GM21423 (cell line): Measurements from ENCODE around the gene DAP.

ENCODE experiments used
- ATAC-seq: cut with Tn5 transposase; IDR thresholded peaks from one replicate; pipeline ENCODE4 v1.9.1; 2021; ENCODE audit warnings: mild to moderate bottlenecking, moderate library complexity; ENCODE audit not compliant: unreplicated experiment

DAP gene

DNA sequence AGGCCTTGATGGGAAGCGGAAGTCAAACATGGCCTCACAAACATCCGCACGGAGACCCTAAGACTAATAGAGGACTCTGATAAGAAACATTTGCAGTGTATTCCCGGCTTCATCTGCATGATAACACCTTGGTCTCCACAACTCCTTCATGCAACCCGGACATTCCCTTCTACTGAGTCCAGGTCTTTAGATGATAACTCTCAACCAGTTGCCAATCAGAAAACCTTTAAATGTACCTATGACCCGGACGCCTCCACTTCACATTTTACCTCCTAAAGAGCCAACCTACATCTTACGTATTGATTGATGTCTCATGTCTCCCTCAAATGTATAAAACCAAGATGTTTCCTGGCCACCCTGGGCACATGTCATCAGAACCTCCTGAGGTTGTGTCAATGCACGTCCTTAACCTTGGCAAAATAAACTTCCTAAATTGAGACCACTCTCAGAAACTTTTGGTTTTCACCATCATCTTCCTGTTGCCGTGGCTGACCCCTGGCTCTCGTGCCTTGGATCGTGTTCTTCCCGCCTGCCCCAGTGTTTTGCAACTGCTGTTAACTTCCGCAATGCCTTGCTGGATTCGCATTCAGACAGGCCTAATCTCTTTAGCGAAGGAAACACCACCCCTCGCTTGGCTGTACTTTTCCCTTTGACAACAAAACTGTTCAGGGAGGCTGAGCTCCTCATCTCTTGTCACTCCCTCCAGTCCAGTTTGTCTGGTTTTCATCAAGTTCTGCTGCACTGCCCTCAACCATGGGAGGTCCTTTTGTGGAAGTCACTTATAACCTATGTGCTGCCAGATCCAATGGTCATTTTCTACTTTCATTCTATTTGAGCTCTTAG is 1.1 kb upstream of the DAP start:
- no peak for ATAC-seq

DNA sequence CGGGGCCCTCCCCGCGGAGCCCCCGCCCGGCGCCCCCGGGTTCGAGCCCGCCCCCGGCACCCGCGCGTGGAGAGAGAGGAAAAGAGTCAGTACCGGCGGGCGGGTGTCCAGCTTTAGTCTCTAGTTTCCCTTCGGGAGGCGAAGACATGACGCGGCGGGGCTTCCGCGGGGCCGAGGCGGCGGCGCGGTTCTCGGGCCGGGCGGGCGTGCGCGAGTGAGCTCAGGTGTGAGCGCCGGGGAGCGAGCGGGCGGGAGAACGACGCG is 181 bp downstream of the DAP start:
- ATAC-seq, result no peak

DNA sequence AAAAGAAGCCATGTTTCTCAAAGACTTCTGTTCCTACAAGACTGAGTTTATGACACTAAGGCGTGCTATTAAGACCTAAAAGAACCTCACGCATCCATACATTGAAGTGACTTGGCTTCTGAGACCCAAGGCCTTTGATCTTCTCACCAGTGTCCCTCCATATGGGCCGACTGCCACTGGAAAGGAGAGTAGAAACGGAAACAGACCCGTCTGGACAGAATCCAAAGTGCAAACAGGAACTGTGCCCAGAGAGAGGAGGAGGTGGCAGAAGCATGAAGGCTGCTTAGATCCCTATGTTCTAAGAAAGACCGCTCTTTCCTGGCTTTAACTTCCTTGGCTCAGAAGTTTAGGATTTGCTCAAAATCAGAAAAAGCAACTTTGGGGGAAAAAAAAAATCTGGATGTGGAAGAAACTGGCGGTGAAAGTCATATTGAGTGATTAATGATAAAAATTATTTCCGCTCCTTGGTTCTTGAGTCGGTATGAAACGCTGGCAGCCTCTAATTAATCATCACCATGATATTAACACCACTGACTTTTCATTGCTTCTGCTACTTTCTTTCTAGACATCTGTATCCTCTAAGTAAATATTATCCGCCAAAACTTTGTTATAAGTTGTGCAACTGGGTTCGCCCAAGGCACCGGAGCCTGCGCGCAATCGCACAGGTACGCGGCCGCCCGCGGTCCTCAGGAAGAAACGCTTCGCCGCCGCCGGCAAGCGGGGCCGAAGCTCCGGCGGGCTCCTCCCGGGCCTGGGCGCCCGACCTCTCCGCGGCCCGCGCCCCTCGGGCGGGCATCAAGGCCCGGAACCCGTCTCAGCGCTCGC is 726 bp downstream of the DAP start:
- peak; percentile 25 for ATAC-seq

DNA sequence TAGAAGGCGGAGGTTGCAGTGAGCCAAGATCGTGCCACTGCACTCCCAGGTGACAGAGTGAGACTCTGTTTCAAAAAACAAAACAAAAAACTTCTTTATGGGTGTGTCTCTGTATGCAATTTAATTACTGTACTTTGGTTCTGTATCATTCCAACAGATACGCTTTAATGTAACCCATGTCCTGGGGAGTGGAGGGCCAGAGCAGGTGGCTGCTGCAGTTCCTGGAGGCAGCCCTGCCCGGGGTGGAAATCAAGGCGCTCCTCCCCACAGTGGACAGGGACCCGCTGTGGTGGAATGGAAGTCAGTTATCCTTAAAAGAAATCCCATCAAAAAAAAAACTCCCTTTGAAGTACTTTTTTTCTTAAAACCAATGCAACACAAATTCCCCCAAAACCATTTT is 1.9 kb downstream of the DAP start:
- no peak for ATAC-seq

DNA sequence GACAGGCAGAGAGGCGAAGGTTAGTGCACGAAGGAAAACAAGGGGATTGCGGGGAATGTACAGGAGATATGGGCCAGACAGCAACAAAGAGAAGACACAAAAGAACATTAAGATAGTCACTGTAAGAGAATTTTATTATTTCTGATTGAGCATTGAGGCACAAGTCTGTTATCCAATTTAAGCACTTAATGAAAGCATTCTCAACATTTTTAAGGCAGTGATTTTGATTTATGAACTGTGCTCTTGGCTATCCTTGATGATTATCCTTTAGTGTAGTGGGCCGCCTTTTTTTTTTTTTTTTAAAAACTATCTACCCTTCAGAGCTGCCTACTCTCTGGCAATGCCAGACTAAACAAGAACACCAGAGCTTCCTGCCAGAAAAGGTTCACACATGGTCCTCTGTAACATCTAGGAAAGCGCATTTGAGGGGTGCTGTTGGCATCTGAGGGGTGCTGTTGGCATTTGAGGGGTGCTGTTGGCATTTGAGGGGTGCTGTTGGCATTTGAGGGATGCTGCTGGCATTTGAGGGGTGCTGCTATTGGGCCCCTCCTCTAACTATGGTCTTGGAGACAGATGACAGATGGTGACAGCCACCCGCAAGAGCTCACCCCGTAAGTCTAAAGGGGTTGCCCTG is 3.0 kb downstream of the DAP start:
- ATAC-seq, result no peak

DNA sequence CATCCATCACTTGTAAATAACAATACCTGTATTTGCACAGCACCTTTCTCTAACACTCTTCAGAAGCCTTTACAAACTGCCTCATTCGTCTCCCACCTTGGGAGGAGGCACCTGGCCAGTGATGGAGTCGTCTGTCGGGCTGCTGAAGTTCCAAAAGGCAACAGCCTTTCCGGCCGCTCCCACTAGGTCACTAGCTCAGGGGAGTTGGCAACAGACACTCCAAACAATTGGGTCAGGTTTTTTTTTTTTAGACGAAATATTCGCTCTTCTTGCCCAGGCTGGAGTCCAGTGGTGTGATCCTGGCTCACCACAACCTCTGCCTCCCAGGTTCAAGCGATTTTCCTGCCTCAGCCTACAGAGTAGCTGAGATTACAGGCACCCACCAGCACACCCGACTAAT is 4.0 kb downstream of the DAP start:
- no peak for ATAC-seq

DNA sequence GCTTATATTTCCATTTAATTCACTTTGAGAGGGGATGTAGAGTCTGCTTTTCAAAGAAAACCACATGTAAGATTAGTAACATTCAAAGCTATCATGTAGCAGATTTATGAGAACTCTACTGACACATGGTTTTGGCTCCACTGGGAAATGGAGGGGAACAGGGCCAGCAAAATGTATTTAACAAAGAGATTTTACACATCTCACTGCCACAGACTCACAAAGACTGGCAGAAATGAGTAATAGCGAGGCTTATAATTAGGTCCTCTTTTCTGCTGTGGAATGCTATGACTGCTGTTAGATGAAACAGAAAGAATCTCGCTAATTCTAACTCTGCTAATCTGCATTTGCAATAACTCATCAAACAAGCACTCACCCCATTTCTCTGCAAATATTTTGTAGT is 4.5 kb downstream of the DAP start:
- peak; percentile 22 for ATAC-seq

DNA sequence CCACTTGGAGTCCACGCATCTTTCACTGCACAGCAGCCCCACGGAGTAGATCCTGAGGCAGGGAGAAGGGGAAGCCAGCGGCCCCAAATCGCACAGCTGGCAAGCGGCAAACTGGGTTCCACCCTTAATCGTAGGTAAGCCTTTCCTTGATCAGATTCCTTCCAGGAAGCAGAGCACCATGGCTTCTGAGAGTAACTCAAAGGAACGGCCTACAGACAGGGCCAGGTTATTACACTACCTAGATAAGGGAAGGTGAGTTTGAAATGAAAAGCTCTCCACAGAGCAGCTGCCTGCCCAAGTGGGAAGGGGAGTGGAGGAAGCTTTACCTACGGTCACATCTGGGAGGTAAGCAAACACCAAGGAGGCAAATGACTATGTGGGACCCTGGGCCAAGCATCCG is 7.9 kb downstream of the DAP start:
- ATAC-seq, result no peak

DNA sequence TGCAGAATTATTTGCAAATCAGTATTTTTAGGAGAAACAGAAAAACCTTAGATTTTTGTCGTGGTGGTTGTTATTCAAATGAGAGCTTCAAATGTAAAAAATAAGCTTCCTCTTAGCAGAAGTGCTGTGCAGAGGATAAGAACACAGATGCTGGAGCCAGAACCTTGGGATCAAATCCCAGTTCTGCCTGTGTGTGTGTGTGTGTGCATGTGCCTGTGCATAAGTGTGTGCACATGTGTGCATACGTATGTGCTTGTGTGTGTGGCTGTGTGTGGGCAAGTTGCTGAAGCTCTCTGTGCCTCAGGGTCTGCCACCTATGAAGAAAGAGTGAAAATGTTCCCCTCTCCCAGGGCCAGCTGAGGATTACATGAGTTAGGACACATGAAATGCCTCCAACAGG is 8.6 kb downstream of the DAP start:
- no peak for ATAC-seq

DNA sequence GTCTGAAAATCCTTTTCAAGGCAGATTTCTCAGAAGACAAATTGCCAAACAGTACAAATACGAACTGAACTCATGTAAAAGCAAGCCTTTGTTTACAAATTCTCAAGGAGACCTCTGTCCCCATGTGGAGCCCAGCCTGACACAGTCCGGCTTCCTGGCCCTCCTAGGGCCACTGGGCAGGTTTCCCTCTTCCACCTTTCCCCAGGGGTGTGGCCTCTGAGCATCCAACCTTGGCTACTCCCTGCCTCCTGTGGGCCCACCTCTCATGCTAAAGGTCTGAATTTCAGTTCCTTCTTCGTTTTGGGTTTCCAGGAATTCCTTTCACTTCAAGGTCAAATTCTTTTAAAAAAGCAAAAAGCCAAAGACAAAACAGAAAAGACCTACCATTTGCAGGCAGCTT is 10.1 kb downstream of the DAP start:
- no peak for ATAC-seq

DNA sequence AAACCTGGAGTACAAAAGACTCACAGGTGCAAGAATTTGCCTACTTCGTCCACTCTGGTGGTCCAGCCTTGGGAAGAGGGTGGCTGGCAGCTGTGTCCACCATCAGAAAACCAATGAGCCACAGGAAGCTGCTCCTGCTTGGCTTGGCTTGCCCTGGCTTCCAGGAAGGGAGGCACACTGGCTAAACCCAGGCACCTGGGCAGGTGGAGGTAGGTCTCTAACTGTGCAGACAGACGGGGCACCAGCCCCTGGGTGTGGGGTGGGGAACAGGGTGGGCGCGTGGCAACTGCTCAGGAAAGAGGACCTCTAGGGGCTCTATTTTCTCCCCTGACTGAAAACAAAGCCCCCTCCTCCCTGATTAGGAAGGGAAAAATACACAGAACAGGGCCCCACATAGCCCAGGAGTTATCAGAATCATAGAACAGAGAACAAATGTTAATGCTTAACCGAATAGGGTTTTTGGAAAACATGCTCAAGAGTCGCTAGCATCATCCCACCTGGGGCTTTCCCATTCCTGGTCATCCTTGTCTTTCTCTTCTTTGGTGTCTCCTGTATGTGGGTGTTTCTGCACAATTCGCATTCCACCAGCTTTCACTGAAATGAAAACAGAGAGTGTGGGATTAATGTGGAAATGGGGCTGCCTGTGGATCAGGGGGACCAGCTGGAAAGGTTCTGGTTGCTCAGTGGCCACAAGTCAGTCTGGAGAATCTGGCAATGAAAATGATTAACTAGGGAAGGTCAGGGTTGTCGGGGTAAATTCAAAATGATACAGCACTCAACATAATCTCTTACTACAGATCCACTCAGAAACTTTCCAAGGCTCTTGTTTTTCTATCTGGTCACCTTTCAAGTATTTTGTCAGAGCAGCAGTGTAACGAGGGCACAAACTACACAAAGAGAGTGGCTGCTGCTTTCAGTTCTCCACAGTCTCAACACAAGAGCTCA is 13.1 kb downstream of the DAP start:
- ATAC-seq, result peak; percentile 62

DNA sequence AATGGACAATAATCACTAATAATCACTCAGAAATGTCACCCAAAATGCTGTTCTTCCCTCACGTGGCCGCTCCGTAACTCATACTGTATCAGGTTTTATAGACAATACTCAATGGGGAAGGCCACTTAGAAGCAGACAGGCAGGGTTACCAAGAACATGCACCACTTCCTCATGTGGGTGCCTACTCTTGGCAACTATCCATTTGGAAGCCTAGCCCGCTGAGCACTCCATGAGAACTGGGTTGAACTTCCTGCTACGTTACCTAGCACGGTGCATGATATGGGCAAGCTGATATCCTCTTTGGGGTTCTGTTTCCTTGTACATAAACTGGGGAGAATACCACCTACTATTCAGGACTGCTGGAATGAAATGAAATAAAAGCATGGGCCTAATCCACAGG is 14.3 kb downstream of the DAP start:
- no peak for ATAC-seq

DNA sequence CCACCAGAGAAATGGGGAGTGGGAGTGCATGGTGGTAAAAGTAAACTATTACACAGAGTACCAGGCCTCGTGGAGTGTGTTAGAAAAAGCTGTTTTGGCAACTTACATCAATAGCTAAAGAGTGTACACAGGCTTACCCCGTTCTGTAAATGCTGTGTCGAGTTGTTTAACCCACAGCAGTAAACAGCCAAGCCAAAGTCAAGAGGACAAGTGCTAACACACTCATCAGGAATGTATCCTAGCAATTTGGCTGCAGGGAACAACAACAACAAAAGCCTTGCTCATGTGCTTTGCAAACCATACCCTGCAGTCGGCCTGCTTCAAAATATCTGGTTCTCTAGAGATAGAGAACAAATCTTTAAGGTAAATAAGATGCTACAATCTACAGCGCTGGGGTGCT is 15.9 kb downstream of the DAP start:
- no peak for ATAC-seq

DNA sequence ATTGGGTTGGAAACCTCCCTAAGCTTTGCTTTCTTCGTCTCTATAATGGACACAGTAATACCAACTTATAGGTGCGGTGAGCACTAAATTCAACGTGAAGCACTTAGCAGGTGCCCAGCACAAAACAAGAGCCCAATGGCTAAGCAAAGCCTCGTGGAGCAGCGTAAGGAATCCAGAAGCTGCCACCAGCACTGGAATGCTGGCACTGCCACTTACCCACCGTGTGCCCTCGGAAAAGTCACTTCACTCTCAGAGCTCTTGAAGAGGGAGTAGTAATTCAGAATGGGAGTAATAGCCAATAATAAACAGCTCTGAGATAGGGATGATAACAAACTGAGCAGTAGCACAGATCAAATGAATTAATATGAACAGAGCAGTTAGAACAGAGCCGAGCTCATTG is 16.4 kb downstream of the DAP start:
- no peak for ATAC-seq

DNA sequence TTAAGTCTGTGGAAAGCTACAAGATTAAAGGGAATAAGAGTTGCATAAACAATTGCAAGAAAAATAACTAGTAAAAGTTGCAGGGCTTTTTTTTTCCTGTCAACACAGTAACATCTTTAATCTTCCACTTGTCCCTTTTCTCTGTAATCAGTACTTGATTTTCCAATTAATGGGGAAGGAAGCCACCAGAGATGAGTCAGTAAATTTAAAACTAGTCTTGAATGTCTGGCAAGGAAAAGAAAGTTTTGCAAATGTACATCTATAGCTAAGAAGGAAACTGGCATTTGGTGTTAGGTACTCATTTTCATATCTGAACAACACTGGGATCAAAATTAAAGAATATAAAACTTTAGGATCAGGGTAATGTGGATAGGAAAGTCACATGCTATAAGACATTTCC is 17.1 kb downstream of the DAP start:
- no peak for ATAC-seq

DNA sequence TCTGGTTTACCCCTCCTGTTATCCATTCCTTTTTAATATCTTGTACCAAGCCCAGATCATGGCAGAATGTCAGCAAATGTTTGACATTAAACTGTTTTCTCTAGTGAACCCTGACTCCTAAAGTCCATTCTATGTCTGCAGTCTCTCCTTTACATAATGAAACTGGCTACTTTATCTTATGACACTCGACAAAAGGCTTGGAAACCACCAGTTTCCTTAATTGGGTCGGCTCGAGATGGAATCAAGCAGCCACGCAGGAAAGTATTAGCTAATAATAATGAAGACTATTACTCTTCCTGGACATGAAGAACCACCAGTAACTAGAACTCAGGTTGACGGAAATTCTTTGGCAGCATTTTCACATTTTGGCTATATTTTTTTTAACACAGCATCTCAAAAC is 17.5 kb downstream of the DAP start:
- ATAC-seq, result no peak

DNA sequence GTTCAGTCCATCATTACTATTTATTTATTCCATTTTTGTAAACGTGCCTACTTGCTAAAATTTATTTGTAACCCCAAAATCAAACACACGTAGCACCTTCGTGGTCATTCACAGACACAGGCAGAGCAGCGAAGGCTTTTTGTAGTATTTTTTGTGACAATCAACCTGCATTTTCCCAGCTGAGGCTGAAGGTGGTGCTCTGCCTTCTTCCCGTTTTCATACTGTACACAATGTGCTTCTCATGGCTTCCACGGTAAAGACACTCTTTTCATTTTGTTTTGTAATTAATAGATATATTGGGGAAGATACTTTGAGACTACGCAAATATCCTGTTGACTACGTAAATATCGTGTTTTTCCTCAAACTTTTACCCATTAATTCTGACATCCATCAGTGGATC is 19.4 kb downstream of the DAP start:
- ATAC-seq, result no peak

DNA sequence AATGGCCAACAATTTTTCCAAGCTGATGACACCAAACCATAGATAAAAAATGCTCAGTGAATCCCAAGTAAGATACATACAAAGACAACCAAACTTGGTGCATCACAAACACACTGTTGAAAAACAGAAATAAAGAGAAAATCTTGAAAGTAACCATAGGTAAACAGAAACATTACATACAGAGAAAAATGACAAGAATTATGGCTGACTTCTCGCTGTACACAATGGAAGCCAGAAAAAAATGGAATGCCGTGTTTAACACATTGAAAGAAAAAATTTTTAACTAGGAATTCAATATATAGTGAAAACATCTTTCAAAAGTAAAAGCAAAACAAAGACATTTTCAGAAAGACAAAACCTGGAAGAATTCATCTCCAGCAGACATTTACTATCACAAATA is 20.6 kb downstream of the DAP start:
- no peak for ATAC-seq

DNA sequence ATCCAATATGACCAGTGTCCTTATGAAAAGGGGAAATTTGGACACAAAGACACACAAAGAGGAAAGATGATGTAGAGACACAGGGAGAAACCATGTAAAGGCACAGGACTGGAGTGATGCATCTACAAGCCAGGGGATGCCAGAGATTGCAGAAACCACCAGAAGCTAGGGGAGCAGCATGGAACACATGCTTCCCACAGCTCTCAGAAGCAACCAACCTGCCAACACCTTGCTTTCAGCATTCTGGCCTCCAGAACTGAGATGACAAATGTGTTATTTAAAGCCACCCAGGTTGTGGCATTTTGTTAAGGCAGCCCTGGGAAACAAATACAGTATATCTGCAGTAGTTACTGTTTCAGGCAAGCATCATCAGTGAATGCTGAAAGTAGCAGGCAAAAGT is 23.2 kb downstream of the DAP start:
- ATAC-seq, result no peak

DNA sequence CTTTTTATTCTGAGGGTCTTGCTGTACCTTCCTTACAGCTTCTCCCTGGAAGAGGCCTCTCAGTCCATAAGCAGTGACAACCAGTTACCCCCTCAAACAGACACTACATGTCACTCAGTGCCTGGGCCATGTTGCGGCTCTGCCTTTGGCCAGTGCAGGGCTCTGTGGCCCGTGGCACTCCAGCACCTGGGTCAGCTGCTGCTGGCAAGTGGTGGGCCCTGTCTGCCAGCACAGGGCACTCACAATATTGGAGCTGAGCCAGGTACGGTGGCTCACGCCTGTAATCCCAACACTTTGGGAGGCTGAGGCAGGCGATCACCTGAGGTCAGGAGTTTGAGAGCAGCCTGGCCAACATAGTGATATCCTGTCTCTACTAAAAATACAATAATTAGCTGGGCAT is 24.2 kb downstream of the DAP start:
- no peak for ATAC-seq

DNA sequence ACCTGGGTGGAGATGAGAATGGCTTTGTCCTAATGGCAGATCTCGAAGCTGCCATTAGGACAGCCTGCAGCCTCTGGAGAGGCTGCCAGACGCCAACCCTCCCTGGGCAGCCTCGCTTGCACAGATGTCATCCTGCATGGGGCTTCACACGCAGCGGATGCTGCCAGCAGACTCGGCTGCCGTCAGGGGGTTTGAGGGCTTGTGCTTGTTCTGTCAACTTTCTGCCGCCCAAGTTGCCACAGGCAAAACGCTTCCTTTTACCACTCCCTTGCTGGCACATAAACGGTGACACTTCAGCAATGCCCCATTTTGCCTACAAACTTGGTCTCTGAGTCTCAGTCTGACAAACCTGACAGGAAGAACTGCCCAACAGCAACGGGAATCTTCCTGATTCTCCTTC is 24.7 kb downstream of the DAP start:
- ATAC-seq, result no peak
